NCI-H128 (cell line): ENCODE measurements around the gene ZNF850.

ENCODE experiments used
- DNase-seq: peaks from one replicate; lab custom pipeline; 2025; ENCODE audit not compliant: unreplicated experiment; lab: John Stamatoyannopoulos, UW

ZNF850 gene

GRCh38 chr19:36707134-36707533 is 65.5 kb downstream of the ZNF850 start:
- DNase-seq: no peak

GRCh38 chr19:36688058-36688457 is 84.5 kb downstream of the ZNF850 start:
- no peak for DNase-seq

GRCh38 chr19:36687214-36688056 is 85.2 kb downstream of the ZNF850 start, which contains the start of gene ZNF567:
Gene ZNF567 (plus strand): TSS chr19:36687612. CDS start chr19:36694868, 7,256 bp downstream.
- DNase-seq: peak; percentile 95

- no peak for DNase-seq
Observed at GRCh38 chr19:36686365-36687213, 86.0 kb downstream of the ZNF850 start.

GRCh38 chr19:36685835-36686234 is 86.8 kb downstream of the ZNF850 start:
- no peak for DNase-seq

- no peak for DNase-seq
Observed at GRCh38 chr19:36679455-36679854, 93.2 kb downstream of the ZNF850 start.

- DNase-seq: no peak
Observed at GRCh38 chr19:36674201-36674600, 98.4 kb downstream of the ZNF850 start.

GRCh38 chr19:36672368-36672767 is 100.2 kb downstream of the ZNF850 start:
- no peak for DNase-seq

- no peak for DNase-seq
Observed at GRCh38 chr19:36668646-36669045, 104.0 kb downstream of the ZNF850 start.

- no peak for DNase-seq
Observed at GRCh38 chr19:36665832-36666231, 106.8 kb downstream of the ZNF850 start.
